ENCODE results near the gene PITRM1.

- TF ChIP-seq CTCF (IDR thresholded peaks at IDR 0.05) (no peak), POLR2AphosphoS5 (IDR thresholded peaks at IDR 0.05) (no peak), POLR2A (IDR thresholded peaks at IDR 0.05) (no peak)
Measured at GRCh38 chr10:3124412-3125175, 48.0 kb downstream of the PITRM1 start.
